Progenitor cell of endocrine pancreas (in vitro differentiated cells): ENCODE data around the gene LDAF1. TPM values are rescaled to one million over a fixed set of nuclear protein-coding genes. Genes with fewer than 3 reads are reported as not detected.
"Not testable (repeated sequence)": the region's sequence is repeated elsewhere in the genome, so short reads cannot be mapped to it uniquely, and the experiment has no call there.

Source experiments
- DNase-seq: peaks from one replicate; pipeline ENCODE4 v3.0.0; 2021; ENCODE audit warnings: low spot score; ENCODE audit not compliant: unreplicated experiment
- H3K27ac Mint-ChIP-seq: 2 replicates; pipeline ENCODE4 v1.8.0; 2021; ENCODE audit warnings: mild to moderate bottlenecking, moderate library complexity, mixed read lengths
- H3K27me3 Mint-ChIP-seq: 2 replicates; pipeline ENCODE4 v1.8.0; 2021; ENCODE audit warnings: mixed read lengths
- H3K36me3 Mint-ChIP-seq: 2 replicates; pipeline ENCODE4 v1.8.0; 2022; ENCODE audit warnings: mixed read lengths; ENCODE audit not compliant: insufficient read depth
- H3K4me1 Mint-ChIP-seq: 2 replicates; pipeline ENCODE4 v1.8.0; 2021; ENCODE audit warnings: low read depth, mixed read lengths
- H3K4me3 Mint-ChIP-seq: 2 replicates; pipeline ENCODE4 v1.8.0; 2021; ENCODE audit warnings: low read depth, mild to moderate bottlenecking, moderate library complexity, mixed read lengths
- H3K9me3 Mint-ChIP-seq: 2 replicates; pipeline ENCODE4 v1.8.0; 2021; ENCODE audit warnings: low read depth, mixed read lengths
- total RNA-seq: library from RNA; stranded (reverse); gene quantifications from 2 replicates; pipeline ENCODE4 v1.2.1, GENCODE V29; 2021
- TF ChIP-seq, protein P1 (sequence below): fragments of 200-600 bp; sonication (generic); IDR thresholded peaks from one replicate; pipeline ENCODE4 v1.5.0; 2021; ENCODE audit warnings: antibody characterized with exemption, mild to moderate bottlenecking; ENCODE audit not compliant: unreplicated experiment

Gene LDAF1
- total RNA-seq, 1 donor from 2014 or later = 20.0 TPM

DNA sequence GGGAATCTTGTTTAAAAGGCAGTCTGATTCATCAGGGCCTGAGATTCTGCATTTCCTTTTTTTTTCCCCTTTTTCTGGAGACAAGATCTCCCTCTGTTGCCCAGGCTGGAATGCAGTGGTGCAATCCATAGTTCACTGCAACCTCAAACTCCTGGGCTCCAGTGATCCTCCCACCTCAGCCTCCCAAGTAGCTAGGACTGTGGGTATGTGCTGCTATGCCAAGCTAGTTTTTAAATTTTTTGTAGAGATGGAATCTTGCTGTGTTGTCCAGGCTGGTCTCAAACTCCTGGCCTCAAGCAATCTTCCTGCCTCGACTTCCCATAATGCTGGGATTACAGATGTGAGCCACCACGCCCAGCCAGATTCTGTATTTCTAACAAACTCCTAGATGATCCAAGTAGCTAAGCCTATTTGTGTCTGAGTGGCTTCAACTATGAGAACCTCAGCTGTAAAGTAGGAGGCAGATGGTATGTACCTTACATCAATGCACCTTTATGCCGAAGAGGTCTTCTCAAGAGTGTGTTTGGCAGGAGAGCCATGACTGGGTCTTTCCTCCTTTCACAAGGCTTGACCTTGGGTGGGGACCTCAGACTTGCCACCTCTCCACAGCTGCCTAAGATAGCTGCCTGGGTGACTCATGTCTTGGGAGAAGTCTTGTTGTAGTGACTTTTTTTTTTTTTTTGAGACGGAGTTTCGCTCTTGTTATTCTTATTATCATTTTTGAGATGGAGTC, 10.9 kb downstream of the LDAF1 start:
- peaks cover 2% of the 10 kb centered on the region for H3K4me1 Mint-ChIP-seq
- H3K27me3 Mint-ChIP-seq = no peaks in the 10 kb centered on the region
- DNase-seq = no peak
- TF ChIP-seq, protein P1, sequence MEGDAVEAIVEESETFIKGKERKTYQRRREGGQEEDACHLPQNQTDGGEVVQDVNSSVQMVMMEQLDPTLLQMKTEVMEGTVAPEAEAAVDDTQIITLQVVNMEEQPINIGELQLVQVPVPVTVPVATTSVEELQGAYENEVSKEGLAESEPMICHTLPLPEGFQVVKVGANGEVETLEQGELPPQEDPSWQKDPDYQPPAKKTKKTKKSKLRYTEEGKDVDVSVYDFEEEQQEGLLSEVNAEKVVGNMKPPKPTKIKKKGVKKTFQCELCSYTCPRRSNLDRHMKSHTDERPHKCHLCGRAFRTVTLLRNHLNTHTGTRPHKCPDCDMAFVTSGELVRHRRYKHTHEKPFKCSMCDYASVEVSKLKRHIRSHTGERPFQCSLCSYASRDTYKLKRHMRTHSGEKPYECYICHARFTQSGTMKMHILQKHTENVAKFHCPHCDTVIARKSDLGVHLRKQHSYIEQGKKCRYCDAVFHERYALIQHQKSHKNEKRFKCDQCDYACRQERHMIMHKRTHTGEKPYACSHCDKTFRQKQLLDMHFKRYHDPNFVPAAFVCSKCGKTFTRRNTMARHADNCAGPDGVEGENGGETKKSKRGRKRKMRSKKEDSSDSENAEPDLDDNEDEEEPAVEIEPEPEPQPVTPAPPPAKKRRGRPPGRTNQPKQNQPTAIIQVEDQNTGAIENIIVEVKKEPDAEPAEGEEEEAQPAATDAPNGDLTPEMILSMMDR = no peak
- no peaks in the 10 kb centered on the region for H3K9me3 Mint-ChIP-seq
- peaks cover 18% of the 10 kb centered on the region for H3K36me3 Mint-ChIP-seq
- H3K4me3 Mint-ChIP-seq = no peak overlapping the region
- no peak overlapping the region for H3K27ac Mint-ChIP-seq

GRCh38 chr16:21170116-21170515, 11.6 kb downstream of the LDAF1 start:
- H3K27me3 Mint-ChIP-seq, H3K4me3 Mint-ChIP-seq, DNase-seq, H3K27ac Mint-ChIP-seq, H3K9me3 Mint-ChIP-seq, H3K4me1 Mint-ChIP-seq: not testable (repeated sequence)
- H3K36me3 Mint-ChIP-seq = peaks cover 14% of the 10 kb centered on the region

DNA sequence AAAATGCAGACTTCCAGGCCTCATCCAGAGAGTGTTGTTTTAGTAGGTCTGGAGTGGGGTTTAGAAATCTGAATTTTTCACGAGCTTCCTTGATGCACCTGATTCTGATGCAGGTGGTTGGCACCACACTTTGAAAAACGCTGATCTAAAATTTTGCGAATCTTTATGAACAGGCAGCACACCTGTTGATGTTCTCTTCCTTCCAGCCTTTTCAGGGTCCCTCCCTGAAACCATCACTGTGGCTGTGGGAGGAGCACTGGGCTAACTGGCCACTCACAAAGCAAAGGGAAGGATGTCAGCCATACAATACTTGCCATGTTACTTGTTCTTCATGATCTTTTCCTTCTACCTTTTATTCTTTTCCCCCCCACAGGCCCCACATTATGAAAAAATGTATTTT, 14.2 kb downstream of the LDAF1 start:
- TF ChIP-seq, protein P1 = no peak
- Mint-ChIP-seq H3K27ac (no peak overlapping the region), H3K36me3 (peaks cover 12% of the 10 kb centered on the region), H3K9me3 (no peaks in the 10 kb centered on the region), H3K4me1 (peaks cover 7% of the 10 kb centered on the region), H3K27me3 (no peaks in the 10 kb centered on the region), H3K4me3 (no peak overlapping the region)
- DNase-seq = no peak

DNA sequence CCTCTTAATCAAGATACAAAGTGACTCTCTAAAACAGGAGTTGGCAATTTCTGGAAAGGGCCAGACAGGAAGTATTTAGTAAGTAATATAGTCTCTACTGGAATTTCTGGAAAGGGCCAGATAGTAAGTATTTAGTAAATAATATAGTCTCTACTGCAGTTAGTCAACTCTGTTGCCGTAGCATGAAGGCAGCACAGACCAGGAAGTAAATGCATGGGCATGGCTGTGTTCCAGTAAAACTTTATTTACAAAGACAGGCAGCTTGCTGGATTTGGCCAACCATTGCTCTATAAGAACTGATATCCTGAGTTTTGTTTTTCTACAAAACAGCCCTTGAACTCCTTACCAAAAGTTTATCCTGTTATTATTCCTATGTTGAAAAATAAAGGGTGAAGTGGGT, 16.9 kb downstream of the LDAF1 start:
- DNase-seq = no peak
- Mint-ChIP-seq H3K9me3 (no peaks in the 10 kb centered on the region), H3K27ac (no peak overlapping the region), H3K27me3 (no peaks in the 10 kb centered on the region), H3K4me1 (peaks cover 7% of the 10 kb centered on the region), H3K4me3 (no peak overlapping the region), H3K36me3 (peaks cover 22% of the 10 kb centered on the region)
- TF ChIP-seq, protein P1 = no peak

- peaks cover 29% of the 10 kb centered on the region for H3K36me3 Mint-ChIP-seq
- no peak overlapping the region for H3K4me3 Mint-ChIP-seq
- TF ChIP-seq, protein P1 = no peak
- no peak overlapping the region for H3K27ac Mint-ChIP-seq
- no peaks in the 10 kb centered on the region for H3K27me3 Mint-ChIP-seq
- H3K4me1 Mint-ChIP-seq = peaks cover 6% of the 10 kb centered on the region
- peaks cover 9% of the 10 kb centered on the region for H3K9me3 Mint-ChIP-seq
- DNase-seq = no peak
Measured at GRCh38 chr16:21179126-21179982, 20.9 kb downstream of the LDAF1 start.
